Panc1 (cell line): ENCODE measurements around the gene THADA. TPM values are rescaled to one million over a fixed set of nuclear protein-coding genes. Genes with fewer than 3 reads are reported as not detected.

Experiments used
- ATAC-seq: fragments of 200-7000 bp; cut with Tn5 transposase; 2 replicates; pipeline ENCODE4 v1.9.1; 2020; ENCODE audit warnings: mild to moderate bottlenecking, moderate library complexity
- BruUV-seq: library from RNA; stranded (reverse); fragments of 400-500 nt; replicated peaks from 2 replicates; lab custom pipeline; 2021; lab: Mats Ljungman, UMichigan
- CTCF ChIA-PET: fragments of 300-600 bp; sonication (Branson Sonifier 250); formaldehyde crosslinking; loops from one replicate; lab custom pipeline; 2022; ENCODE audit warnings: antibody characterized with exemption; lab: Charles Lee
- POLR2A ChIA-PET: fragments of 300-600 bp; sonication (Branson Sonifier 250); formaldehyde crosslinking; loops from one replicate; lab custom pipeline; 2022; ENCODE audit warnings: antibody characterized with exemption; lab: Charles Lee
- DNase-seq: peaks from one replicate; pipeline ENCODE4 v3.0.0-alpha.2; 2010; ENCODE audit warnings: low read depth, low spot score
- H3K27ac ChIP-seq: 2 replicates; pipeline ENCODE4 v1.5.1; 2011; ENCODE audit warnings: mild to moderate bottlenecking, low read length, inconsistent platforms
- H3K27me3 ChIP-seq: fragments of 200-500 bp; sonication (Bioruptor generic); 2 replicates; pipeline ENCODE4 v1.6.0; 2014; ENCODE audit warnings: low read length, inconsistent platforms; ENCODE audit not compliant: control insufficient read depth, insufficient read depth
- H3K36me3 ChIP-seq: fragments of 200-500 bp; sonication (Bioruptor generic); 2 replicates; pipeline ENCODE4 v1.5.1; 2014; ENCODE audit warnings: inconsistent platforms, mild to moderate bottlenecking, low read length, moderate library complexity; ENCODE audit not compliant: control insufficient read depth, insufficient read depth
- H3K4me1 ChIP-seq: 2 replicates; pipeline ENCODE4 v1.5.1; 2011; ENCODE audit warnings: inconsistent platforms, mild to moderate bottlenecking, low read length, moderate library complexity; ENCODE audit not compliant: control insufficient read depth, insufficient read depth
- H3K4me3 ChIP-seq, 2 experiments: 2 replicates each; pipeline ENCODE4 v1.5.1; 2011 to 2012; ENCODE audit warnings: low read depth in 2 of 2, low read length in 2 of 2, mild to moderate bottlenecking in 2 of 2, inconsistent platforms in 1 of 2, moderate library complexity in 1 of 2
- H3K9me3 ChIP-seq: fragments of 200-500 bp; sonication (Bioruptor generic); 2 replicates; pipeline ENCODE4 v1.5.1; 2014; ENCODE audit warnings: low read depth, mild to moderate bottlenecking, inconsistent platforms, low read length, moderate library complexity; ENCODE audit not compliant: control insufficient read depth, insufficient read depth
- POLR2AphosphoS5 ChIP-seq: IDR thresholded peaks from 2 replicates; pipeline ENCODE4 v1.6.1; 2012; ENCODE audit warnings: mild to moderate bottlenecking, low read depth, low read length, moderate library complexity
- SIN3A ChIP-seq: IDR thresholded peaks from 2 replicates; pipeline ENCODE4 v1.6.1; 2012; ENCODE audit warnings: low read depth, mild to moderate bottlenecking, low read length, moderate library complexity, borderline replicate concordance; ENCODE audit not compliant: insufficient read depth
- TCF7L2 ChIP-seq: IDR thresholded peaks from 2 replicates; pipeline ENCODE4 v1.6.1; 2011; ENCODE audit warnings: mild to moderate bottlenecking, low read depth, low read length, inconsistent platforms
- in situ Hi-C: cut with HindIII; loops from 2 replicates; pipeline ENCODE4 v1.10.0; 2016; ENCODE audit warnings: low sequenced_read_pairs, low pct_unique_long_range_greater_than_20kb
- intact Hi-C: fragments of 100-400 bp; cut with micrococcal nuclease; formaldehyde crosslinking; loops from one replicate; pipeline ENCODE4 v1.10.0; 2022; ENCODE audit not compliant: unreplicated experiment
- total RNA-seq: library from RNA; stranded (reverse); gene quantifications from one replicate; pipeline ENCODE4 v1.2.1, GENCODE V29; 2021; ENCODE audit not compliant: unreplicated experiment
- TF ChIP-seq, protein P1 (sequence below): fragments of 450-650 bp; IDR thresholded peaks from 2 replicates; pipeline ENCODE4 v1.5.1; 2017; ENCODE audit warnings: mild to moderate bottlenecking
- TF ChIP-seq, protein P2 (sequence below), 2 experiments: IDR thresholded peaks; 2 replicates each; pipeline ENCODE4 v1.6.1; 2011 to 2012; ENCODE audit warnings: low read depth in 2 of 2, control low read depth in 1 of 2, low read length in 1 of 2, mild to moderate bottlenecking in 1 of 2, moderate library complexity in 1 of 2; ENCODE audit not compliant: insufficient read depth in 1 of 2

Gene THADA
- total RNA-seq, 1 experiment from 2014 or later: 37.2 TPM

DNA sequence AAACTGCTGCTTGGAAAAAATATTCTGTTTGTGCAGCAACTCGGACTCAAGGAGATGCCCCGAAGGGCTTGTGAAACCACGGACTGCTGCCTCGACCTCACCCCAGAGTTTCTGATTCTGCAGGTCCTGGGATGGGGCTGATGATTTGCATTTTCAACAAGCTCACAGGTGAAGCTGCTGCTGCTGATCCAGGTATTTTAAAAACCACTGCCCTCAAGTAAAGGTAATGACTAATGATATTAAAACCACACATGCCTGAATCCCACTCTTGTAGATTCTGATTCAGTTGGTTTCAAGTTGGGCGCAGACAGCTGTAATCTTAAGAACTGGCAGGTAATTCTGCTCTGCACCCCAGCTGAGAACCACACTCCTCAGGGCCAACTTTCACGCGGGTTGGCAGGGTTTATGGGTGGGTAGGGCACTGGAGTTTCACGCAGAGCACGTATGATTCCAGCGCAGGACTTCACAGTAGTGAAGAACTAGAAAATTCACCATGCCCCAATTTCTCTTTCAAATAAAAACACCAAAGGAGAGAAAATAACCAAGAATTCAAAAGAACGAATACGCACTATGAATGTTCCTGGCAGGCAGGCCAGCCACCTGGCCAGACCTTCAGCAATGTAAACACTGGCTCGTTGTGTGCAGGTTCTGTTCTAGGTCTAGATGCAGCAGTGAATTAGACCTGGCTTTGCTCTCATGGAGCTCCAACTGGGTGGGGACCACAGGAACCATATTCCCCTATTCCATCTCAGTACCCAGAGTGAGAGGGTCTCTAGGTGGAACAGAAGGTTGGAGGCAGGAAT is 294.9 kb downstream of the THADA start:
- Histone ChIP-seq H3K4me3 (no peak overlapping the region), H3K36me3 (no peaks in the 10 kb centered on the region), H3K27me3 (no peaks in the 10 kb centered on the region), H3K27ac (peak overlapping the region; percentile 35; the same call in 1 of the 2 replicates), H3K9me3 (no peaks in the 10 kb centered on the region), H3K4me1 (peaks cover 24% of the 10 kb centered on the region)
- CTCF ChIA-PET: no interaction called here
- DNase-seq (no peak), ATAC-seq (no peak)
- intact Hi-C loops (no loop called here), in situ Hi-C loops (no loop called here)
- no TSS peak for BruUV-seq
- TF ChIP-seq TCF7L2 (no peak), POLR2AphosphoS5 (no peak), SIN3A (no peak)
- TF ChIP-seq, protein P1, sequence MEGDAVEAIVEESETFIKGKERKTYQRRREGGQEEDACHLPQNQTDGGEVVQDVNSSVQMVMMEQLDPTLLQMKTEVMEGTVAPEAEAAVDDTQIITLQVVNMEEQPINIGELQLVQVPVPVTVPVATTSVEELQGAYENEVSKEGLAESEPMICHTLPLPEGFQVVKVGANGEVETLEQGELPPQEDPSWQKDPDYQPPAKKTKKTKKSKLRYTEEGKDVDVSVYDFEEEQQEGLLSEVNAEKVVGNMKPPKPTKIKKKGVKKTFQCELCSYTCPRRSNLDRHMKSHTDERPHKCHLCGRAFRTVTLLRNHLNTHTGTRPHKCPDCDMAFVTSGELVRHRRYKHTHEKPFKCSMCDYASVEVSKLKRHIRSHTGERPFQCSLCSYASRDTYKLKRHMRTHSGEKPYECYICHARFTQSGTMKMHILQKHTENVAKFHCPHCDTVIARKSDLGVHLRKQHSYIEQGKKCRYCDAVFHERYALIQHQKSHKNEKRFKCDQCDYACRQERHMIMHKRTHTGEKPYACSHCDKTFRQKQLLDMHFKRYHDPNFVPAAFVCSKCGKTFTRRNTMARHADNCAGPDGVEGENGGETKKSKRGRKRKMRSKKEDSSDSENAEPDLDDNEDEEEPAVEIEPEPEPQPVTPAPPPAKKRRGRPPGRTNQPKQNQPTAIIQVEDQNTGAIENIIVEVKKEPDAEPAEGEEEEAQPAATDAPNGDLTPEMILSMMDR: no peak
- TF ChIP-seq, protein P2, sequence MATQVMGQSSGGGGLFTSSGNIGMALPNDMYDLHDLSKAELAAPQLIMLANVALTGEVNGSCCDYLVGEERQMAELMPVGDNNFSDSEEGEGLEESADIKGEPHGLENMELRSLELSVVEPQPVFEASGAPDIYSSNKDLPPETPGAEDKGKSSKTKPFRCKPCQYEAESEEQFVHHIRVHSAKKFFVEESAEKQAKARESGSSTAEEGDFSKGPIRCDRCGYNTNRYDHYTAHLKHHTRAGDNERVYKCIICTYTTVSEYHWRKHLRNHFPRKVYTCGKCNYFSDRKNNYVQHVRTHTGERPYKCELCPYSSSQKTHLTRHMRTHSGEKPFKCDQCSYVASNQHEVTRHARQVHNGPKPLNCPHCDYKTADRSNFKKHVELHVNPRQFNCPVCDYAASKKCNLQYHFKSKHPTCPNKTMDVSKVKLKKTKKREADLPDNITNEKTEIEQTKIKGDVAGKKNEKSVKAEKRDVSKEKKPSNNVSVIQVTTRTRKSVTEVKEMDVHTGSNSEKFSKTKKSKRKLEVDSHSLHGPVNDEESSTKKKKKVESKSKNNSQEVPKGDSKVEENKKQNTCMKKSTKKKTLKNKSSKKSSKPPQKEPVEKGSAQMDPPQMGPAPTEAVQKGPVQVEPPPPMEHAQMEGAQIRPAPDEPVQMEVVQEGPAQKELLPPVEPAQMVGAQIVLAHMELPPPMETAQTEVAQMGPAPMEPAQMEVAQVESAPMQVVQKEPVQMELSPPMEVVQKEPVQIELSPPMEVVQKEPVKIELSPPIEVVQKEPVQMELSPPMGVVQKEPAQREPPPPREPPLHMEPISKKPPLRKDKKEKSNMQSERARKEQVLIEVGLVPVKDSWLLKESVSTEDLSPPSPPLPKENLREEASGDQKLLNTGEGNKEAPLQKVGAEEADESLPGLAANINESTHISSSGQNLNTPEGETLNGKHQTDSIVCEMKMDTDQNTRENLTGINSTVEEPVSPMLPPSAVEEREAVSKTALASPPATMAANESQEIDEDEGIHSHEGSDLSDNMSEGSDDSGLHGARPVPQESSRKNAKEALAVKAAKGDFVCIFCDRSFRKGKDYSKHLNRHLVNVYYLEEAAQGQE (IDR thresholded peaks at IDR 0.05; ENCODE audit: insufficient read depth in 1 of 2, low read depth in 2 of 2, low read length in 1 of 2): no peak
- POLR2A ChIA-PET: interaction anchor here (0.6 kb wide), 1 partner anchor 59 kb away, joined by 4 read pairs; no protein-coding TSS in a partner anchor

DNA sequence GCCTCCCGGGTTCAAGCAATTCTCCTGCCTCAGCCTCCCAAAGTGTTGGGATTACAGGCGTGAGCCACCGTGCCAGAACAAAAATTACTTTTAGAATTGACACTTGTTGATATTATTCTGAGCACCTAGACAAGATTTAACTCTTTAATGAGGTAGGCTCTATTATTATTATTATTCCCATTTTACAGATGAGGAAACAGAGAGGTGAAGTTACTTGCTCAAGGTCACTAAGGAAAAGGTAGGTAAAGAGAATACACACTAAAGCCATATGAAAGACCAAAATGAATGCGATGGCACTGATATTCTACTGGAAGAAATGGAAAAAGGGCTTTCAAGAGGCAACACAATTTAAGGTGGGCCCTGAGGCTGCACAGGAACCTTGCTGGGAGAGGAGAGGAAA is 295.6 kb downstream of the THADA start:
- intact Hi-C loops: no loop called here
- Histone ChIP-seq H3K27ac (no peak overlapping the region), H3K36me3 (no peaks in the 10 kb centered on the region), H3K4me1 (peaks cover 21% of the 10 kb centered on the region), H3K4me3 (no peak overlapping the region), H3K9me3 (no peaks in the 10 kb centered on the region), H3K27me3 (no peaks in the 10 kb centered on the region)
- CTCF ChIA-PET: interaction anchor here (0.6 kb wide), 1 partner anchor 16 kb away, joined by 3 read pairs; no protein-coding TSS in a partner anchor
- in situ Hi-C loops: no loop called here
- no peak for ATAC-seq
- BruUV-seq: no TSS peak
- DNase-seq: no peak
- POLR2A ChIA-PET: interaction anchor here (0.6 kb wide), 1 partner anchor 12 kb away, joined by 6 read pairs; no protein-coding TSS in a partner anchor
- TF ChIP-seq, protein P1: no peak
- TF ChIP-seq POLR2AphosphoS5 (no peak), SIN3A (no peak), TCF7L2 (no peak)
- TF ChIP-seq, protein P2 (IDR thresholded peaks at IDR 0.05; ENCODE audit: insufficient read depth in 1 of 2, low read depth in 2 of 2, low read length in 1 of 2): no peak
